GM08714 (cell line): ENCODE data around the gene PRKCA.

ENCODE experiments used
- H3K4me3 ChIP-seq: fragments of 200-500 bp; sonication (Bioruptor generic); 2 replicates; pipeline ENCODE4 v1.5.1; 2014; ENCODE audit warnings: mild to moderate bottlenecking, low read length, inconsistent platforms
- ZNF274 ChIP-seq: IDR thresholded peaks from 2 replicates; pipeline ENCODE4 v1.6.1; 2012; ENCODE audit warnings: mild to moderate bottlenecking, low read depth, low read length

PRKCA gene

DNA sequence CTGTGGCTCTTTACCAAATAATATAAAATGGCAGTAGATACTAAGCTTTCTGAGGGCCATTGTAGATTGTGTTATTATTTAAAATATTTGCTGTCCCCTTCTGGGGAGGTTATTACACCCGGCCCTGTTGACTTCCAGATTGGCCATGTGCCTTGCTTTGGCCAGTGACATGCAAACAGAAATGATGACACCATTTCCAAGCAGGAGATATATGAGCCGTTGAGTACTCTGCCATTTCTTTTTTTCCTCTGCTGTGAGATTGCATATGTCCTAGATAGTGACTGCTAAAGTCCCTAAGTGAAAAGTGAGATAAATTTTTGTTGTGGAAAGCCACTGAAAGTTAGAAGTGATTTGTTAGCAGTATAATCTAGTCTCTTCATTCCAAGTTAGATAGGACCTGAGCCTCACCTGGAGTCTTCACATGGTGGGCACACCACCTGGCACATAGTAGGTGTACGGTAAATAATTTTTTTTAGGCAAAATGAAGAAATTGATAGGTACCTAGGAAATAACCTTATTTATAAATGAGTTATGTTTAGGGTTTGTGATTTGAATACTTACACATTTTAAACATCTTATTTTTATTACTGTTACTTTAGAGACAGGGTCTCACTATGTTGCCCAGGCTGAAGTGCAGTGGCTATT is 328.5 kb downstream of the PRKCA start:
- no peak overlapping the region for H3K4me3 ChIP-seq
- TF ChIP-seq ZNF274, result no peak

DNA sequence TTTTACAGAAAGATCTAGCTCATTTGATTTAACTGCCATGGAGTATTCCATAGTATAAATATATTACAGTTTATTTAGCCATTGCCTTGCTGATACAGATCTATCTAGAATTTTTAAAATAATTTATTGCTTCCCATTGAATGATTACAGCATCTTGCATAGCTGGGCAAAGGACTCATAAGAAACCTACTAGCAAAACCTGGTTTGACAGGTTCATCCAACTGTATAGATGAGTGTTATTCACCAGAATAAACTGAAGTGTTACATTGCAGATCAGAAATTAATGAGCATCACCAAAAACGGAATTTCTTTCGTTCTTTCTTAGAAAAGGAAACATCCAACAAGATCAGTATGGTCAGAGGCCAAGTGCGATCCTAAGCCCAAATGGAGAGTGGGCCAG is 330.3 kb downstream of the PRKCA start:
- TF ChIP-seq ZNF274, result no peak
- H3K4me3 ChIP-seq, result no peak overlapping the region

DNA sequence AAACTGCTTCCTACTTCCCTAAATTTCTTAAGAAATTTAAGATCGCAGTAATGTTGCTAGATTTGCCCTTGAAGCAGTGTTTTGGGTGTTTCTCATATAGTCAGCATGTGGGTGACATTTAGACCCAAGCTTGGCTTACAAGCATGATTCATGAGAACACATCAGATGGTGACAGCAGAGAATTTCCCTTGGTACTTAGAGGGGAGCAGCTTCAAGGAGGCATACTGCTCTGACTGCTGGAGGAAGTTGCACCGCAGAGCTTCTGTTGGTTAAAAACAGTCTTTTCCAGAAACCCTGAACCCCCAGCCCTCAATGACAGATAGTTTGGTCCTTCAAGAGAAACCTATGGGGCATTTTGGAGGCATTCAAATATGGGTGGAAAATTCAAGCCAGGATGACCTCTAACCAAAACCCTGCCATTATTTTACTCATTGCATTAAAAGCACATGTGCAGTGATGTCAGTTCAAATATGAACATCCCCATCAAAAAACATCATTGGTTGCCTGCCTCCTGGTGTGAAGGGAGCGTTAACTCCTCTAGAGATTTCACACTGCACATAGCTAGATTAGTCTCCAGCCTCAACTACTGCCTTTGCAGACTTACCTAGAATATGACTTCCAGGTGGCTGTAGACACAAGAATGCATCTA is 331.0 kb downstream of the PRKCA start:
- TF ChIP-seq ZNF274, result no peak
- H3K4me3 ChIP-seq, result no peak overlapping the region

DNA sequence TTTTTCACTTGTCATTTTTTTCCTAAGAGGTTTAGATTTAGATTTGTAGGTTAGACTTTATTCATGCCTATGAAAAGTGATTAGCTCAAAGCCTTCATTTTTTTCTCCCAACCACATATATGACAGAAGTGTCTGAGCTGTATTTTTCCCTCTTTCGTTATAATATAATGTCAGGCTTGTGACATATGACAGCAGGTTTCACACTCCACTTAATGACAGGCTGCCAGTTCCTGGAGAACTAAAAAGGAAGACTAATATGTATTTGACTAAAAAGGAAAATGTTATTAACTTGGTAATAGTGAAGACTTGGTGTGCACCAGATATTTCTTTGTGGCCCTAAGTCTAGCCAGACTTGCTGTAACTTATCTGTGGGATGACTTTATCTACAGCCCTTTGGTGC is 331.8 kb downstream of the PRKCA start:
- H3K4me3 ChIP-seq, result no peak overlapping the region
- no peak for TF ChIP-seq ZNF274

DNA sequence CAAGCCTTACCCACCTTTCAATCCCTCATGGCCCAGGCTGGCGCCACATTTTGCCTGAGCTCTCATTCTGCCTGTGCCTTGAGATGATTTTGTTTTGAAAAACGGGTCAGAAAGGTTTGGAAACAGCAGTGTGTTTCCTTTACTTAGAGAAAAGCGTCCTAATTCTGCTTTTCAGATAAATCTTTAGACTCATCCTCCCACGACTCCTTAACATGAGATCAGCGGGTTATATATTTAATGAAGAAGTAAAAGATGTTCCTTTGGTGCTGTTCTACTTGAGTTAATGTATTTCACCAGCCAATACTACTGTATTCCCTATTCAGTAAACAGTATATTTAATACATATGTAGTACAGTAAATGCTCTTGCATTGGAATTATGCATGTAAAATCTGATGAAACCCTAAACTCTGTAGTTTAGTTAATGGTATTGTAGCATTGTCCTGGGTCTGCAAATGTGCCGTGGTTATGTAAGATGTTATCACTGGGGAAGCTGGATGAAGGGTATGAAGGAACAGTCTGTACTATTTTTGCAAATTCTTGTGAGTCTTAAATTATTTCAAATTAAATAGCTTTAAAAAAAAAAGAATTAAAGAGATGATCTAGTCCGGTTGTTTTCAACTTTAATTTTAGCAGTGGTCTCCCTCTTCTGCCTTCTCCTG is 333.1 kb downstream of the PRKCA start:
- H3K4me3 ChIP-seq, result no peak overlapping the region
- no peak for TF ChIP-seq ZNF274

DNA sequence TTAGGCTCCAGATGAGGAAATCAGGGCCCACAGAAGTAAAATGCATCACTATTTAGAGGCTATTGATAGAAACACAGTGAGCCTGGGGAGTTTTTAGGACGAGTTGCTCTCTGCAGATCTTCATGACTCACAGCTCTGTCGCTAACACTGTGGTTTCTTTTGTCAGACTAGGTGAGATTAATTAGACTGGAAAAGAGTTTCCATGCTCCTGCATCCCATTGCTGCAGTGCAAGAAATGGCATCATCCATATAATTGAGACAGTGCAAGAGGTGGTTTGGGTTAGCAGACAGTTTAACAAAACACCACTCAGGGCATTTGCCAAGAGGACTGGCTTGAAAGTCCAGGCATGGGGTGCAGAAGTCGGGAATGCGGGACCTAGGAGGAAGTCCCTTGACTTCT is 333.7 kb downstream of the PRKCA start:
- H3K4me3 ChIP-seq, result no peak overlapping the region
- no peak for TF ChIP-seq ZNF274

DNA sequence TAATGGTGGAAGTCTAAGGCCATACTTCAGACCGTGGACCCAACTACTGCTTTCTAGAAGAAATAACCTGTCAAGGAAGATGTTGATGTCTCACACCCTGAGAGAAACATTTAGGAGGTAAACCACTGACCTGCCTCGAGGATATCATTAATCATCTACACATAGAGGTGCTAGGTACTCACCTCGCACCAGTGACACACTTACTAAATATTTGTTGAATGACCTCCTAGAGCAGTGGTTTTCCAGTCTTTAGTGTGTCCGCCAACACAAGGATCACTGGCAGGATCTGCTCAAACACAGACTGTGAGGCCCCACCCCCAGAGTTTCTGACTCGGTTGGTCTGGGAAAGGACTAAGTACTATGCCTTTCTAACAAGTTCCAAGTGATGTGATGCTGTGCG is 335.1 kb downstream of the PRKCA start:
- no peak overlapping the region for H3K4me3 ChIP-seq
- no peak for TF ChIP-seq ZNF274

DNA sequence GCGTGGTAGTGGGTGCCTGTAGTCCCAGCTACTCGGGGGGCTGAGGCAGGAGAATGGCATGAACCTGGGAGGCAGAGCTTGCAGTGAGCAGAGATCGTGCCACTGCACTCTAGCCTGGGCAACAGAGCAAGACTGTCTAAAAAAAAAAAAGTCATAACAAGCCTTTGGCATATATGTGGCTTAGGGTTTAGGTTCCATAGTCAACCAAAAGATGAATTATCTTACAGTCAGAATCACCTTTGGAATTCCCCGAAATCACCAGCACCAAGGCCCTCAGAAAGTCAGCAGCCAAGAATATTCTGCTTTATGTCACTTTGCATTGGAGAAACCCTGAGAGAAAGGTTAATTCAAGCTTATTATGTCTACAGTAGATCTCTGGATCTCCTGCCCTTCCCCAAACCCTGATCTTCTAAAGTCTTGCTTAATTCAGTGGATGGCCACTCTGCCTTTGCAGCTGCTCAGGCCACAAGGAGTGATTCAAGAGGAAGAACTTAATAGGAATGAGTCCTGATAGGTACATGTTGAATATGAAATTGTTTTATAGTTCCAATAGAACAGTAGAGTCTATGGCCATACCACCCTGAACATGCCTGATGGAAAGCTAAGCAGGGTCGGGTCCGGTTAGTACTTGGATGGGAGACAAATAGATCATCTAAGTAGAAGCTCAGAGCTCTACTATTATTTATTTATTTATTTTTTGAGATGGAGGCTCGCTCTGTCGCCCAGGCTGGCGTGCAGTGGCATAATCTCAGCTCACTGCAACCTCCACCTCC is 336.5 kb downstream of the PRKCA start:
- no peak overlapping the region for H3K4me3 ChIP-seq
- no peak for TF ChIP-seq ZNF274

DNA sequence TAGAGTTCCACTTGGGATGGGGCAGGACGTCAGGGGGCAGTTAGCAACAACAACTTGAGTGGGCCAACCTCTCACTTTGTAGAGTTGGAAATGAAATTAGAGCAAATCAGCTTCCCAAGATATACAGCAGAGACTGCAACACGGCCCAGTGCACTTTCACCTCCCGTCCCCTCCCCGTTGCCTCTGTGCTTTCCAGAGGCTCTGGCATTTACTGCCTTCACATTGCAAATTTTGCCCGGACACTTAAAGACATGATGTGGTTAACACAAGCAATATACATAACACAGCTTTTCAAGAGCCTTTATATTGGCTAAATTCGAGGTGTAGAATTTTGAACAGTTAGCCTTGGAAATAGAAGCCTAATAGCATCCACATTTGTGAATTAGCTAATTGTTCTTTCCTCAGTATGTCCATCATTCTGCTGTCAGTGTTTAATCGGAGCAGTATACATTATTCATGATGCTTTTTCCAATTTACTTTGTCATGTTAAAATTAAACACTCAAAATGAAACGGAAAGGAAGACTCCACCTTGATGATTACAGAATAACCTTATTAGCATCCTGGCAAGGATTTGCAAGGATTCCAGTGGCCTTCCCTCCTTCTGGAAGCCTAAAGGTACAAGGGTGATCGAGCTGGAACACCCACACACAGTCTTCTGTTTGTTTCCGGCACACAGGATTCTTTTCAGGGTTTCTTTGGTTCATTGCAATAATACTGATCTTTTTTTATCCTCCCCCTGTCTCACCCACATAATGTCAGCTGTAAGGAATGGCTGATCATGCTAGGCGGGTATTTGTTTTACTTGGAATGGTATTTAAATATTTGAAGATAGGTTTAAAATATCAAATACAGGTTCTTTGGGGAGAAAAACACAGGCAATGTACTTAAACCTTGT is 341.6 kb downstream of the PRKCA start:
- H3K4me3 ChIP-seq, result no peak overlapping the region
- no peak for TF ChIP-seq ZNF274

DNA sequence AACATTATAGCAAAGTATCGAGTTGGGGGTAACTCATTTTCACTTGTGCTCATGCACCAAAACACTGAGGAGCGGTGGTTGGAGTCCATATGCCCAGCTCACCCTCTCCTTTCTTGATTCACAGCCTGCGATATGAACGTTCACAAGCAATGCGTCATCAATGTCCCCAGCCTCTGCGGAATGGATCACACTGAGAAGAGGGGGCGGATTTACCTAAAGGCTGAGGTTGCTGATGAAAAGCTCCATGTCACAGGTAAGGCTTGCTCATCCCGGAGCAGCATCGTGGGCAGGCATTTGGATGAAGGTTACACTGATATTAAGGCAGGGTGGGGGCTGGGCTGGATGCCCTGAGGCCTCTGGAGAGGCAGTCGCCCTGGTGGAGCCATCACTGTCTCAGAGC is 342.8 kb downstream of the PRKCA start:
- no peak overlapping the region for H3K4me3 ChIP-seq
- TF ChIP-seq ZNF274, result no peak

DNA sequence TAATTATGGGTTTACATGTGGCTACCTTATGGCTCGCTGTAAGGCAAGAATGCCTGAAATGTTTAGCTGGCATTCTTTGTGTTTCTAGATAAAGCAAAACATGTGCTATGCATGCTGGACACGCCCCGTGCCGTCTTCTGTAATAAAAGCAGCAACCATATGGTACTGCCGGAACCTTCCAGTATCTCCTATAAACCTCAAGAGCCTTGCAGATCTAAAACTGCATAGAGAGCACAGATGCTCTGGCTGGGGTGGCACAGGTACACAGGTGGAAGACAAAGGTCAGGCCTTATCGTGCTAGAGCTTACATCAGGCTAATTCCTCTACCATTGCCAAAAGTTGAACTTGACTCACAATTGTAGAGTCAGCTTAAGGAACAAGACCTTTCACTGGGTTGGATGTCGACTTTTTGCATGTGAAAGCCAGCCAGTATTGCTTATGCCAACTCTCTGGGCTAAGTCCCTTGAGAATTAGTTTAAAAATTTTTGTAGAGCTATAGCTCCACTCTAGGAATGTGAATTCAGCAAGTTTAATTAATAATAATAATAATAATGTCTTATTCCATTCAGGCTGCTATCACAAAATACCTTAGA is 345.1 kb downstream of the PRKCA start:
- no peak overlapping the region for H3K4me3 ChIP-seq
- TF ChIP-seq ZNF274, result no peak

DNA sequence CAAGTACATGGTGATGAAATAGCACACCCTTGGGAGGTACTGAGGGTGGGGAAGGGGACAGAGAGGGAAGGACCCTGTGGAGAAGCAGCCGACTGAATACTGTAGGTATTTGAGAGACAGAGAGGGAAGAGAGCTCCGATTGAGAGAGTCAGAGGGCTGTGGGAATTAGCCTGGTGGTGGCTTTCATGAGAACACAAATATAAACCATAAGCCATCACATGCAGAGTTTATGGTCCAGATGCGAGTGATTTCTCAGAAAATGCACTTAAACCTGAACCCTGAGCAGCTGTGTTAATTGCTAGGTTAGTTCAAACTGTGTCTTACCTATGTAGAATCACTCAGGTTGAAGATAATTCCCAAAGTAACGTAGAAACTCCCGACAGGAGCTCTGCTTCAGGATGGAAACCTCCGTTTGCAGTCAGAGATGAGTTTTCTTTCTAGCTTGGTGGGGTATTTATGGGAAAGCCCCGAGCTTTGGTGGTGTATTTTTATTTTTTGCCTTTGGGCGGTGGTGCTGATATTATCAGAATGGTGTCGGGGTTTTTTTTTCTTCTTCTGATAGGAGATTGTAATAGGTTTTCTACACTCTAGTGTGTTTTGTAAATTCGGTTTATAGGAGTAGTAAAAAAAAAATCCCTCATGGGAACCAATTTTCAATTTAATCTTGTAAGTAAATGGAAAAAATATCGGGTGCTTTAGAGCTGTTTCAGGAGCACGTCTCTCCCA is 347.6 kb downstream of the PRKCA start:
- TF ChIP-seq ZNF274, result no peak
- no peak overlapping the region for H3K4me3 ChIP-seq

DNA sequence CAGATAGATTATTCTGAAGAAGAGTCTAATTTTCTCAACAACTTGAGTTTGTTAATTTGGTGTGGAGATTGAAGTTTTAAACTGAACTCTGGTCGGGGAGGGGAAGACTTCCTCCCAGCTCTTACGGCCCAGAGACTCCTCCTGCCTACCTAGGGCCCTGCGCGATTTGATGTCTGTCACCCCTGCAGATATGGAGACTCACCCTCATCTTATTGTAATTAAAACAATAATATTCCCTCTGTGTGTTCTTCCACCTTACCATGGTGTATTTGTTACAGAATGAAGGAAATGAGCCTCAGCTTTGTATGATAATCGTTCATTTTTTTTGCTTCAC is 348.1 kb downstream of the PRKCA start:
- no peak for TF ChIP-seq ZNF274
- no peak overlapping the region for H3K4me3 ChIP-seq
